Activated T-cell treated with anti-CD3 and anti-CD28 coated beads for 24 hours (primary cell): ENCODE results near the gene KSR1.
A peak's percentile ranks its signal among the peaks of the same experiment; 100 is the strongest.

Experiments
- DNase-seq: peaks from one replicate; pipeline ENCODE4 v3.0.0-alpha.2; 2020; ENCODE audit warnings: low read depth

KSR1 gene

DNA sequence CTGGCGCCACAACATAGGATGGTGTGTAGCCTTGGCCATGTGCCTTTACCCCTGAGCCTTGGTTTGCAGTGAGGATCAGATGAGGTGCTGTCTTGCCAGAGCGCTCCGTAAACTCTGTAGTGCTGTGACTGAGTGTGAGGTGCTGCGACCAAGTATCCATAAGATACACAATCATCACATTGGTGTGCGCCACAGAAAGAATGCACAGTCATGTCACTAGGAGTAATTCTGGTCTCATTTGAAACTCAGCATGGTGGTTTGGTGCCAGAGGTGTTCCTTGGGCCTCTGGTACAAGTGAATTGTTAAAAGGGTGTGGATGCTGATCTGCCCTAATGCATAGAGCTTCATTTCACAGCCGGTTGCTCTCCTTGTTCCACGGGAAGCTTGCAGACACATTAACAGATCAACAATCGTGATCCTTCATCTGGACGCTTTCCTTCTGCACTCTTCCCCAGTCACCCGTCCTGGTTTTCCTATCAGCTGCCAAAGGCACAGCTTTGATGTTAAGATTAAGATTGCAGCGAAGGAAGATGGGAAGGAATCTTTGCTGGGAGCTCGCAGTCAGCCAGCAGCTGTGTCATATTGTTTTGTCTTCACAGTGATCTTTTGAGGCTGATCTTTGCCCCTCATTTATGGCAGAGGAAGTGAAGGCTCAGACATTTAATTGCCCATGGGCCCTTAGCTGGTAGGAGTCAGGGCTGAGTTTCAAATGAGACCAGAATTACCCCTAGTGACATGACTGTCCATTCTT is 79.1 kb downstream of the KSR1 start:
- no peak for DNase-seq

DNA sequence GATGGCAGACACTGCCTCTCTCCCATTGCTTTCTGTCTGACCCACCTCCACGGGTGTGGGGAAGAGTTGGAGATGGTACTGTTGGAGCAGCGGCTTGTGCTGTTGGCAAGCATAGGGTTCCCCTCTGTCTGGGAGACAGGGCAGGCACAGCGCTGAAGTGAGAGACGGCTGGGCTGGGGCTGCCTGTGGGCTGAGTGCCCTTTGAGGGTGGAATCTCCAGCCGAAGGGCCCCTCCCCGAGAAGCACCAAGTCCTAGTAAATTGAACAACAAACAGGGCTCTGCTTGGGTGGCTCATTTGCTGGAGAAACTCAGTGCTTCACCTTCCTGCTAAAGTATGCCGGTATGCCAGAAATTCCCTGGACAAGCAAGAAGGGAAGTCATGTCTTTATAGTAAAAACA is 79.7 kb downstream of the KSR1 start:
- no peak for DNase-seq

DNA sequence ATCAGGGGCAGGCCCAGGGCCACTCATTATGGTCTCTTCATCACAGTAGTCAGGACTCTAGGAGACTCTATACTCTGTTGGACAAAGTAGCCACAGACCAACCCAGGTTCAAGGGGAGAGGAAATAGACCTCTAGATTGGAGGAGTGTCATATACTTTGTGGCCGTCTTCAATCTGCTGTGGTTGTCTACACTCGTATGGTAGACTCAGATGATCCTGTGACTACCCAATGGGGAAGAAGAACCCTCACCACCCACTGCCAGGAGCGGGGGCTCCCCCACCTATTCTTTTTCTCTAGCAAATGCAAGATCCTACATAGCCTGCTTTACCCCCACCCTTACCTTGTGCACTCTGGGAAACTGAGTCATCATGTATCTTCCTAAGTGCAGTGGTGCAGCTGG is 80.5 kb downstream of the KSR1 start:
- no peak for DNase-seq

DNA sequence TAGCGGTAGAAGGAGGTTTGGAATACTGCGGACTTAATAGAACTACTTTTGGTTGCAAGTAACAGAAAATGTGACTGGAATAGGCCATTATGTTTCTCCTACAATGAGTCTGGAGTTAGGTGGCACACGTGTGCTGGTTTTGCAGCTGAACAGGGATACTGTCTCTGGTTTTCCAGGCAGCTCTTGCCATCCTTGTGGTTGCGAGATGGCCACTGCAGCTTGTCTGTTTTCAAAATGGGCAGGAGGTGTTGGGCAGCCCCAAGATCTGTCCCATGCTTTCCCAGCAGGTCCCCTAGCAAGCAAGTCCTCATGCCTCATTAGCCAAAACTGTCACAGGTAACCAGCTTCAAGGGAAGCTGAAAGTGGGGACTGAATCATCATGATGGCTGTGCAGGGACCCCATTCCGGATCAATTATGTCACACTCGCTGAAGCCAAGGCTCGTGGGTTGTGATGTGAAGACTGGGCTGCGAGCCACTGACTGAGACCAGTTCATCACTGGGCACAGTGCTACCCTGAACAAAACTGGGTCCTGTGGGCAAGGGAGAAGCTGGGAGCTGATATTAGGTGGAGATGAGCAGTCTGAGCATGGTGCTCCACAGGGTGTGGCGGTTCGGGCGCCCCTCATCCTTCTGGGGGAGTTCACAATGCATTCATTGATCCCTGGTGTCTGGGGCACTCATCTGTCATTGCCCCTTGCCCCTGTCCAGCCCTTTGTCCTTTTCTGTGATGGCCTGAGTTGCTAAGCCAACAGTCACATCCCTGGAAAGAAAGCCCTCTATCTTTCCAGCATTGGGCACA is 82.1 kb downstream of the KSR1 start:
- DNase-seq, result no peak

DNA sequence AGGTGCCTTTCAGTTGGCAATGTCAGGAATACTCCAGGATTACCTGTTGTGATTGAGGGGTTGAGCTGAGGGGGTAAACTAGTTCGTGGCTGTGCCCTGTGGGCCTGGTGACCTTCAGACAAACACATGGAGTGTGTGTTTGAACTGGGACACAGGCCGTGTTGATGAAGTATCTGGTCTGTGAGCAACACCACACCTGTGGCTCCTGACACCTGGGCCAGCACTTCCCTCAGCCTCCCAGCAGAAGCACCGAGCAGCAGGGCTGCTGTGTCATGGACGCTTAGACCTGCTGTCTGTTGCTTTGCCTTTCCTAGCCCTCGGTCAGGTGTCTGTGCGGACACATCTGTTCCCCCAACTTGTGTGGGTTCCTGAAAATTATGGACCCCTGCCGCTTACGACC is 82.9 kb downstream of the KSR1 start:
- no peak for DNase-seq

DNA sequence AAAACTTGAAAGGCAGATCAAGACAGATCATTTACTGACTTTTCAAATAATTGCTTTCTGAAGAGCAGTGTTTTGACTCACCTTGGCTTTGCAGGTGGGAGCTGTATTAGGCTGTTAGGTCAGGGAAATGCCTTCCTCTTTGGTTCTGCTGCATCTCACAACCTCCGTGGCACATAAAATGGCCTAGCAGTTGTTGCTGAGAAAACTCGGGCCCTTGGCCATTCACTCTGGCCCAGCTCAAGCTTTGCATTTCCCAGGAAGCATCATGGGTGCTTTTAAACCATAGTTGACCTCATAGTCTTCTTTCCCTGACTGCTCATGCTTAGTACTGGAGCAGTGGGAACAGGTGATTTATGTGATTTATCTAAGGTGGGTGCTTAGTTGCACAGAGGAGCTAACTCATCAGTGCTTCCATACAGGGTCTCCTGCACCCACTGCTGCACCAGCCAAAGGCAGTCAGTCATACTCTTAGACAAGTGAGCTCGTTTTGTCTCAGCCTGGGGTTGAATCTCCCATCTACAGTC is 83.6 kb downstream of the KSR1 start:
- DNase-seq, result no peak

DNA sequence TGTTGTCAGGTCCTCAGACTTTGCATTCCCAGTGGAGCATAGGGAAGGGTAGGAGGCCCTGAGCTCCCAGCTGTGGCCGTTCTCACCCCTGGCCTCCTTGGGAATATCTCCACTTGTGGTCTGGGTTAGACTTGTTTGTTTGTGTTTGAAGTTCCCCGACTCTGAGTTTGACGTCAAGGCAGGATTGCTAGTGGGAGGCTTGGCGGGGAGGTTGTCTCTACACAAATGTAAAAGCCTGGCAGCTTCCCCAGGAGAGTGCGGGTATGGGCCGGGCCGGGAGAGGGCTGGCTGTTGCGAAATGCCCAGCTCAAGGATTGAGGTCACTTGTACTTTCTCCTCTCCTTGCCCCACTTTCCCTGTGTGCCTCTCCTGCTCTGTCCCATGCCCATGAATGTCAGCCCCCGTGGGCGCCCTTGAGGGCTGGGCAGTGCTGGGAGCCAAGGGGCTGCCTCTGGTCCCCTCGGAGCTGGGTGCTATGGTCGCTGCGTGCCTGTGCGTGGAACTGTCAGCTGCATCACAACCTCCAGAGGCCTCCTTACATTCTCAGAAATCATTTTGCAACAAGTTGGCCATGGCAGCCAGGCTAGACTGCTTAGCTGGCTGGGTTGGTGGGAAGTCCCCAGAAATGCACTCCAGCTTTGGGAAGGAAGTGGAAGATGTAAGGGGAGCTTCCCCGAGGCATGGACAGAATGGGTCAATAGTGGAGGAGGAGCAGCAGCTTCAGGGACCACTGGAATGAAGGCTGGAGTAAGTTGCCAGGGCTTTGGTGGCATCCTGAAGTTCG is 84.3 kb downstream of the KSR1 start:
- no peak for DNase-seq

DNA sequence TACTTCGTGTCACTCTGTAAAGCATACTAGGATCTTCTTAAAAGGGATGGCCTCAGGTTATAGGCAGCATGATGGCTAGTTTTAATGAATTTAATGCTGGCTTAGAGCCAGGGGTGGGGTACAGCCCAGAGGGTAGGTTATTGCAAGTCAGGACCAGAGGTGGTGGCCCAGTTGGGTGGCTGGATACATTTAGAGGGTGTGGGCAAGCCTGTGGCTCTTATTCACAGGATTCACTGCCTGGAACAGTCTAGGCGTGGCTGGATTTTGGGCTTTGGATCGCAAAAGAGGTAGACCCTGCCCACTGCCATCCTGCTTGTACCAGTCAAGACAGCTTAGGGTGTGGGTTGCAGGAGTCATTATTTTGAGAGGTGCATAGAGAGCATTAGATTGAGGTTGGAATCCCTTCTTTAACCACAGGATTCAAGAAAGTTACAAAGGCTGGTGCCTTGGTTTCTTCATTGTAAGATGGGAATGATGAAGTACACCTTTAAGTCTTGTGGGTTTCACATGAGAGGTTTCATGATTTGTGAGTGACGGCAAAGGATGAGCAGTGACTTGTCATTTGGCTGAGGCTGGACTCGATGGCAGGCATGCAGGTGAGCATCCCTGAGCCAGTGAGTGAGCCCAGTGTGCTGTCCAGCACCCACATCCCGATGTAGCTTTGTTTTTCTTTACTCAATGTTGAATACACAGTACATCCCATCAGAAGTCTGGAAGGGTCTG is 85.2 kb downstream of the KSR1 start:
- DNase-seq, result no peak

DNA sequence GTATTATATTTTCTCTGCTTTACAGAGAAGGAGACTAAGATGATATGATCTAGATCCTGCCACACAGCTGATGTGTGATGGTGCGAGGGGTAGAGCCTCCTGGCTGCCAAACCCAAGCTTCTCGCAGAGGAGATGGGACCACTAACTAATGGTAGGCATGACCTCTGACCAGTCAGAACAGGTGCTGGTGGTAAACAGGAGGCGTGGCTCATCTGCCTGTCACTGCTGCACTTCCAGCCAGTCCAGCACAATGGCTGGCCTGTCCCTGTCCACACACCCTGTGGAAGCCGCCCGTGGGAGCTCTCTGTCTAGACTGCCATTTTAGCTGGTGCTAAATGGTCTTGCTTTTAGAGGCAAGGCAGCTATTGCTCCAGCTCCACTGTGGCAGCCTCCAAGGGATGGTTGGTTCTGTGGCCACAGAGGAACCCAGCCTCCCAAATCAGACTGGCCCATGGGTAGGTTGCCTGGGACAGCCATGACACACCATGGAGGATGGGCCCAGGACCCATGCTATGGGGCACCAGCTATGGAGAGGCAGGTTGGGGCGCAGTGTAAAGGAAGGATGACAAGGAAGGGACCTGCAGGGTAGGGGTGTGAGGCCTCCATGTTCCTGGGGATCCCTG is 86.7 kb downstream of the KSR1 start:
- DNase-seq, result no peak

DNA sequence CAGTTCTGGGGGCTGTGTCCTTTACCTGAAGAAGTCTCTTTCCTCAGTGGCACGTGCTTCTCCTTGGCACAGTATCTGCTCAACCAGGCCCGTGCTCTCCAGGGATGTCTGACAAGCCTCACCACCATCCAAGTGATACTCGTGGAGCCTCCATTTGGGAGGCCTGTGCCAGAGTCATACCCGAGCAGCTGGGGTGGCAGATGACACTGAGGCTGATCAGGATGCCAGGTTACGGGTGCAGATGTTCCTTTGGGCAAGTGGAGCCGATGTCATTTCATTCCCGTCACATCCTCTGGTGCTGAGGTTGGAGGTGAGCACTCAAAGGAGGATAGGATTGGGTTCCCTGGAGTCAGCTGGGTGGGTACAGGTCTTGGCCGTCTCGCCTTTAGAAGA is 87.2 kb downstream of the KSR1 start:
- DNase-seq, result no peak

DNA sequence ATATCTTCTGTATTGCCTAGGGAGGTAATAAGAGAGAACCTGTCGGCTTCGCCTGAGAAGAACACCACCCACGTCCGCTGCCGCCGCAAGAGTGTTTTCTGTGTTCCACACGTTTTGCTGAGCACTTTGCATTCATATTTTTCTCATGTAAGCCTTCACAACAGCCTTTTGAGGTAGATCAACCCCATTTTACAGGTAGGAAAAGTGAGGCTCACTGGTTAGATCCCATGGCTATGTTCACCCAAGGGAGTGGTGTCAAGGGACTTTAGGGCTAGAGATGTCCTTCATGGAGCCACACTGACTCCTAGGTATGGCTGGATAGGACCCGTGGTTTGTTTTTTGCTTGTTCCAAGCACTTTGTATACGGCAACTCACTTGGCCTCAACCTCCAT is 87.7 kb downstream of the KSR1 start:
- no peak for DNase-seq

DNA sequence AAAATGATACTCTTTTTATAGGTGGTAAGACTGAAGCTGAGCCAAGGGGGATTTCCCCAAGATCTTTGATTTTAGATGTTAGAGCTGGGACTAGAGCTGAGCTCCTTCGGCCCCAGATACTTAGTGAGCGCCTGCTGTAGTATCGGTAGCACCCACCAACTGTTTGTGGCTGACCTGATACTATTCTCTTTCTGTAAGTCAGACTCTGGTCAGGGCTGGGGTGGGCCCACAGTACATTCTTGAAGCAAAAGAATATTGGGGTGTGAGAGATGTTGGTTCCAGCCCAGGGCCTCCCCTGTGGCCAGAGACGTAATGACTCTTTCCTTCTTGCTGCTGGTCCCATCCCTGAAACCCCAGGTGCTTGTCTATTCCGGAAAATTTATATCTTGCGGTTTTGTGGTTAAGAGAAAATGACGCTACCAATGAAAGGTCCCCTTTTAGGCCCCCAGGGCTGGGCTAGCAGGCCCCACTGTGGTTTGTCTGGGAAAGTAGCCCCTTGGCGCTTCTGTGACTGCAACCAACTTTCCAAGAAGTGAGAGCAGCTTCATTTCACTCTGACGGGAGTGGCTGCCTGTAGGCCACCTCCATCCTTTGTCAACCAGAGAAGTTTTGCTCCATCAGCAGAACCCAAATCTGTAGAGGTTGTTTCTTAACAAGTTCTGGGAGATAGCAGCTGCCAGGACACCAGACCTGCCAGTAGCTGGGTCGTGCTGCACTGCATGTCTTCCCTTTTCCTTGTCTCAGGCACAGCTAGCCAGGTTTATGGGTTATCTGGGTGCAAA is 88.3 kb downstream of the KSR1 start:
- DNase-seq, result peak; percentile 72

DNA sequence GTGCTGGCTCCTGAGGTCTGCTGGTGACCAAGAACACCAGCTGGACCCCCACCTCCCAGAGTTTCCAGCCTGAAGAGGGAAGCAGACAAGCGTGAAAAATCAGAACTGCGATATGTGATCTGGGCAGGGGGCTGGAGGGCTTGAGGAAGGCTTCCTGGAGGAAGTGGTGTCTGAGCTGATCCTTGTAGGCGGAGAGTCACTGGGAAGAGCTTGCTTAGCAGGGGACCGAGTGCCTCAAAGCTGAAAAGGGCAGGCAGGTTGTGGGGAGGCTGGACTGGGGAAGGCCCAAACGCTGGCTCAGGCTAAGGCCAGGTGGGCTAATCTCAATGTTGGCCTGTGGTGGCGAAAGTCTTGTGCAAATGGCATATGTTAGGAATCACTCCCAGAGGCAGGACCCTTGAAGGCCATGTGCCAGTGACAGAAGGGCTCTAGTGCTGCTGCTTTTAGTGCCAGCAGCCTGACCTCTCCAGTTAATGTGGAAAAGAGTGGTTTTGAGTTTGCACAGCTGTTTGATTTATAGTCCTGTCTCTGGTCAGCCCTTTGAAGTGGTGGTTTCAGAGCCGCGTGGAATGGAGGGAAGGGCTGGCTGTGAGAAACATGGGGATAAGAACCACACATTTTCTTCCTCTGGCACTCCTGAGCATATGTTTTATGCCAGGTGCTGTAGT is 89.4 kb downstream of the KSR1 start:
- DNase-seq, result no peak

DNA sequence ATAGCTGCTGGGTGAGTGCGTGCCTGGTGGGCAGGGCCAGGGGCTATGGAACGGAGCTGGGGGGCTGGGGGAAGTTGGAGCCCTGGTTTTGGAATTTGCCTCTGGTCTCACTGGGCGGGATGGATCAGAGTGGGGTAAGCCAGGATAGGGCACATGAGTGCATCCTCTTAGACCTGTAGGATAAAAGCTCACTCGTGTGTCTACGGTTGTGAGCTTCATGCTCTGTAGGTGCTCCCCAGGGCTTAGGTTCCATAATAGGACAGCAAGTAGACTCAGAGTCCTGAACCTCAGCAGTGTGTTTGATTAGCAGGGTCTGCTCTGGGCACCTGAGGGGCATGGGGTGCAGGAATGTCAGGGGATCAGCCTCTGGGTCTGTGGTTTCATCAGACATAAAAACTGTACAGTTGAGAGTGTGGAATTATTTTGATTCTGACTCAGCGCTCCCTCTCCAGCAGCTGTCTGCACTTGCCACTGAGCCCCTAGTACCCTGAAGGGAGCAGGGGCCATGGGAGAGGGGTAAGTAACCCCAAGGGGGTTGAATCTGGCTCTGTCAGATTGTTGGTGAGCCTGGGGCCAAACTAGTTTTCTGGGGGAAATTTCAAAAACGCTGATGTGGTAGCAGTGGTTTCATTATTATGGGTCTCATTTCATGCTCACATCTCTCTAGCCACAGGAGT is 90.5 kb downstream of the KSR1 start:
- no peak for DNase-seq

DNA sequence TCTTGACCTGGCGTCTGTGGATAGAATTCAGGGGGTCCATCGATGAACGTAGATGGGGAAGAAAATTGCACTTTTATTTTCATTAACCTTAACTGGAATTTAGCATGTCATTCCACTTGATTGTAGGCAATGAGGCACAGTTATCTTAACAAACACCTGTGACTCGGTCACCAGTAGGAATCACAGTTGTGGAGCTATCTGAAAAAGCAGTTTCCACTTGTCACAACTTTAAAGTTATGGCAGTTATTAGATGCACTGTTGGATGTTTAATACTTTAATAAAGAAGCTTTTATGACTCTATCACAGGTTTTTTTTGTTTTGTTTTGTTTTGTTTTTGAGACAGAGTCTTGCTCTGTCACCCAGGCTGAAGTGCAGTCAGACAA is 91.0 kb downstream of the KSR1 start:
- DNase-seq, result no peak

DNA sequence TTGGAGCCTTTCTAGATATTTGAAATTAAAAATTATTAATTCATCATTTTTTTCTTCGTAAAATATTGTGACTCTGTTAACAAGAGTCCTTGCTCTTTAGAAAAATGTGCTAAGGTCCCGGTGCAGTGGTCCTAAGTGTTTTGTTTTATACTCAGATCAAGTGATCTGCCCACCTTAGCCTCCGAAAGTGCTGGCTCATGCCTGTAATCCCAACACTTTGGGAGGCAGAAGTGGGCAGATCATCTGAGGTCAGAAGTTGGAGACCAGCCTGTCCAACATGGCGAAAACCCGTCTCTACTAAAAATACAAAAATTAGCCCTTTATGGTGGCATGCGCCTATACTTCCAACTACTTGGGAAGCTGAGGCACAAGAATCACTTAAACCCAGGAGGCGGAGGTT is 92.1 kb downstream of the KSR1 start:
- DNase-seq, result no peak

DNA sequence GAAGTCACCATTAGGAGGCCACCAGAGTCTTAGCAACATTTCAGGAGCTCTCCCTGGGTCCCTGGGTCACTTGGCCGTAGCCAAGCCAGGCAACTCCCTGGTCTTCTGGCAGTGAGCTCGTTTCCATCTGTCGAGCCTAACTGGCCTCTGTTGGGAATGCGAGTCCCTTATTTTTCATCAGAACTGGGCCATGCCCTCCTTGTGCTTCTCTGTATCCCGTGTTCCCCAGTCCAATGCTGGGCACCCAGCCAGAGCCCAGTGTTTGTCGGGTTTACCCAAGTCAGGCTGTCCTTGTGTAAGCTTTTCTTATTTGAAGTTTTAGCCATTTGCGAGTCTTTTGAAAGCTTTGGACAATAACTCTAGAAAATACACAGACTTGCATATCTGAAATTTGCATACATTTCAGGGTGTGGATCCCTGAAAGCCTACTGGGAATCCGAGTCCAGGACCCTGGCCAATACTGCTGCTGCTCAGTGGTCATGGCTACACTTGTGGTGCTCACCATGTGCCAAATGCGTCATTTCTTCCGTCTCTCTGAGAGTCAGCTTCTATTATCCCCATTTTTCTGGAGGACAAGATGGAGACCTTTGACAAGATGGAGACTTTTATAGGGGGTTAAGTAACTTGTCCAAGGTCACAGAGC is 93.1 kb downstream of the KSR1 start:
- DNase-seq, result no peak

DNA sequence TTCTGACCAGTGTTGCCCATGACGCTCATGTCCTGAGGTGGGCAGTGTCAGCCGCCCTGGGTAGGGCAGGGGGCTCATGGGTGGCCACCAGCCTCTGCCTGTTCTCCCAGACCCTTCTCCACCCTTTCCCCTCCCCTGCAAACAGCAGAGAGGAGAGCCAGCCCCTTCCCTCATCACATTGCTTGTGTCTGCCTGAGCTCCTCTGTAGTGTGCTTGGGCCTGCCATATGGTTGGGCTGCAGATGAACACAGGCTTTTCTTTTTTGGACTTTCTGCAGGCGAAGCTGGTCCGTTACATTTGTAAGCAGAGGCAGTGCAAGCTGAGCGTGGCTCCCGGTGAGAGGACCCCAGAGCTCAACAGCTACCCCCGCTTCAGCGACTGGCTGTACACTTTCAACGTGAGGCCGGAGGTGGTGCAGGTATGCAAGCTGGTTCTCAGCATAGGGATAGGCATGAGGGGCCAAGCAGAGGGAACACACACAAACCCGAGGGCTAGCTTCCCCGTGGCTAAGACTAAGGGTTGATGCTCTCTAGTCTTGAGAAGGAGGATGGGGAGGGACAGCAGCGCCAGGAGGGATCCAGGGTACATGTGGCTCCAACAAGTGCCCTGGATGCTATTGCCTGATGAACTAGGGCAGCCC is 94.2 kb downstream of the KSR1 start:
- no peak for DNase-seq
